Measurements from ENCODE around the gene FTO.

- no peak for TF ChIP-seq CTCF (IDR thresholded peaks at IDR 0.05)
- no peak for TF ChIP-seq POLR2AphosphoS5 (IDR thresholded peaks at IDR 0.05)
- no peak for TF ChIP-seq POLR2A (IDR thresholded peaks at IDR 0.05)
- no peak for TF ChIP-seq EP300 (IDR thresholded peaks at IDR 0.05)
These were observed 41.9 kb upstream of the FTO start for GRCh38 chr16:53662072-53662471.
